DND-41 (cell line): Measurements from ENCODE around the gene G6PD.
"Not testable (repeated sequence)": the region's sequence is repeated elsewhere in the genome, so short reads cannot be mapped to it uniquely, and the experiment has no call there.

Experiments used
- ATAC-seq: fragments of 200-7000 bp; cut with Tn5 transposase; 3 replicates; pipeline ENCODE4 v1.9.1; 2021; ENCODE audit warnings: low read depth; ENCODE audit not compliant: insufficient read depth
- DNase-seq: peaks from one replicate; pipeline ENCODE4 v3.0.0-alpha.2; 2020
- H2AFZ ChIP-seq: 2 replicates; pipeline ENCODE4 v1.6.0; 2012; ENCODE audit warnings: low read depth, low read length
- H3K27ac ChIP-seq: 2 replicates; pipeline ENCODE4 v1.5.1; 2012; ENCODE audit warnings: low read length, inconsistent platforms
- H3K27me3 ChIP-seq: fragments of 200-600 bp; sonication (generic); 2 replicates; pipeline ENCODE4 v1.6.0; 2012; ENCODE audit warnings: low read length, mild to moderate bottlenecking, inconsistent platforms; ENCODE audit not compliant: insufficient read depth, poor library complexity
- H3K36me3 ChIP-seq: 2 replicates; pipeline ENCODE4 v1.5.1; 2012; ENCODE audit warnings: low read length, inconsistent platforms; ENCODE audit not compliant: insufficient read depth
- H3K4me1 ChIP-seq: 2 replicates; pipeline ENCODE4 v1.5.1; 2012; ENCODE audit warnings: mild to moderate bottlenecking, low read length; ENCODE audit not compliant: insufficient read depth
- H3K4me2 ChIP-seq: 2 replicates; pipeline ENCODE4 v1.6.0; 2012; ENCODE audit warnings: mild to moderate bottlenecking, moderate library complexity, low read length, inconsistent platforms; ENCODE audit not compliant: insufficient read depth
- H3K4me3 ChIP-seq, 2 experiments: fragments of 200-600 bp in 1 of 2; shearing (Covaris generic) in 1 of 2; 2 replicates each; pipeline ENCODE4 v1.5.1; 2012 to 2016; ENCODE audit warnings: inconsistent platforms in 2 of 2, low read length in 2 of 2, mild to moderate bottlenecking in 2 of 2, low read depth in 1 of 2, moderate library complexity in 1 of 2
- H3K79me2 ChIP-seq: 2 replicates; pipeline ENCODE4 v1.6.0; 2012; ENCODE audit warnings: low read length, inconsistent platforms; ENCODE audit not compliant: insufficient read depth
- H3K9ac ChIP-seq: 2 replicates; pipeline ENCODE4 v1.6.0; 2012; ENCODE audit warnings: low read depth, mild to moderate bottlenecking, inconsistent platforms, low read length, moderate library complexity
- H3K9me3 ChIP-seq: 2 replicates; pipeline ENCODE4 v1.5.1; 2012; ENCODE audit warnings: low read length, moderate library complexity, mild to moderate bottlenecking, inconsistent platforms; ENCODE audit not compliant: insufficient read depth, severe bottlenecking
- H4K20me1 ChIP-seq: 2 replicates; pipeline ENCODE4 v1.6.0; 2012; ENCODE audit warnings: low read length; ENCODE audit not compliant: insufficient read depth
- EZH2 ChIP-seq: IDR thresholded peaks from 3 replicates; pipeline ENCODE4 v1.6.1; 2012; ENCODE audit warnings: borderline replicate concordance, low read depth, mild to moderate bottlenecking, moderate library complexity, low read length, inconsistent platforms; ENCODE audit not compliant: severe bottlenecking
- TF ChIP-seq, protein P1 (sequence below): IDR thresholded peaks from 2 replicates; pipeline ENCODE4 v1.5.1; 2012; ENCODE audit warnings: borderline replicate concordance, low read length, moderate library complexity, mild to moderate bottlenecking; ENCODE audit not compliant: poor library complexity, severe bottlenecking; ENCODE audit errors: extremely low read depth

G6PD gene

GRCh38 chrX:154593201-154593600, 46.6 kb upstream of the G6PD start:
- H3K4me2 ChIP-seq, result no peak overlapping the region
- no peak for TF ChIP-seq EZH2
- TF ChIP-seq, protein P1, sequence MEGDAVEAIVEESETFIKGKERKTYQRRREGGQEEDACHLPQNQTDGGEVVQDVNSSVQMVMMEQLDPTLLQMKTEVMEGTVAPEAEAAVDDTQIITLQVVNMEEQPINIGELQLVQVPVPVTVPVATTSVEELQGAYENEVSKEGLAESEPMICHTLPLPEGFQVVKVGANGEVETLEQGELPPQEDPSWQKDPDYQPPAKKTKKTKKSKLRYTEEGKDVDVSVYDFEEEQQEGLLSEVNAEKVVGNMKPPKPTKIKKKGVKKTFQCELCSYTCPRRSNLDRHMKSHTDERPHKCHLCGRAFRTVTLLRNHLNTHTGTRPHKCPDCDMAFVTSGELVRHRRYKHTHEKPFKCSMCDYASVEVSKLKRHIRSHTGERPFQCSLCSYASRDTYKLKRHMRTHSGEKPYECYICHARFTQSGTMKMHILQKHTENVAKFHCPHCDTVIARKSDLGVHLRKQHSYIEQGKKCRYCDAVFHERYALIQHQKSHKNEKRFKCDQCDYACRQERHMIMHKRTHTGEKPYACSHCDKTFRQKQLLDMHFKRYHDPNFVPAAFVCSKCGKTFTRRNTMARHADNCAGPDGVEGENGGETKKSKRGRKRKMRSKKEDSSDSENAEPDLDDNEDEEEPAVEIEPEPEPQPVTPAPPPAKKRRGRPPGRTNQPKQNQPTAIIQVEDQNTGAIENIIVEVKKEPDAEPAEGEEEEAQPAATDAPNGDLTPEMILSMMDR, result no peak
- H3K4me3 ChIP-seq, result no peak overlapping the region
- no peaks in the 10 kb centered on the region for H3K27me3 ChIP-seq
- no peaks in the 10 kb centered on the region for H3K4me1 ChIP-seq
- H3K36me3 ChIP-seq, result no peaks in the 10 kb centered on the region
- H3K79me2 ChIP-seq, result no peaks in the 10 kb centered on the region
- no peak overlapping the region for H3K27ac ChIP-seq
- no peak for DNase-seq
- H3K9ac ChIP-seq, result no peak overlapping the region
- ATAC-seq, result no peak
- no peaks in the 10 kb centered on the region for H4K20me1 ChIP-seq
- no peaks in the 10 kb centered on the region for H3K9me3 ChIP-seq
- H2AFZ ChIP-seq, result no peak overlapping the region

DNA sequence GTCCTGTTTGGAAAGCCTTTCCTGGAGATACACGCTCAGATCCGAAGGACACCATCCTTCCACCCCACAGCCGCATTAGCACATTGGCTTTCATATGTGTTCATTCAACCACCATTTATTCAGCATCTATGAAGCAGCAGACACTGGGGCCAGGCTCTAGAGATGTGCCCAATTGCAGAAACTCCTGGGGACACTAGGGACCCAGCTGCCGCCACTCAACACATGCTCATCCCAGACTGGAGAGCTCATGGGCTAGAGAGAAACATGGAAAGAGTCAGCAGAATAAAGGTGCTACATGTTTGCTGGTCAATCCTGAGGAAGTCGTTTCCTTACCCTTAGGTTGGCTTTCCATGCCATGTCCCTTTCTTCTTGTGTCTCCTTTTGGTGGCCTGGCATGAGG, 45.9 kb upstream of the G6PD start:
- H3K4me2 ChIP-seq, result no peak overlapping the region
- H3K9ac ChIP-seq, result no peak overlapping the region
- no peaks in the 10 kb centered on the region for H3K4me1 ChIP-seq
- no peaks in the 10 kb centered on the region for H3K79me2 ChIP-seq
- no peaks in the 10 kb centered on the region for H3K9me3 ChIP-seq
- no peaks in the 10 kb centered on the region for H4K20me1 ChIP-seq
- no peaks in the 10 kb centered on the region for H3K27me3 ChIP-seq
- H3K27ac ChIP-seq, result no peak overlapping the region
- H2AFZ ChIP-seq, result no peak overlapping the region
- no peak overlapping the region for H3K4me3 ChIP-seq
- H3K36me3 ChIP-seq, result no peaks in the 10 kb centered on the region
- DNase-seq (no peak), ATAC-seq (no peak)
- TF ChIP-seq, protein P1, result no peak
- no peak for TF ChIP-seq EZH2

DNA sequence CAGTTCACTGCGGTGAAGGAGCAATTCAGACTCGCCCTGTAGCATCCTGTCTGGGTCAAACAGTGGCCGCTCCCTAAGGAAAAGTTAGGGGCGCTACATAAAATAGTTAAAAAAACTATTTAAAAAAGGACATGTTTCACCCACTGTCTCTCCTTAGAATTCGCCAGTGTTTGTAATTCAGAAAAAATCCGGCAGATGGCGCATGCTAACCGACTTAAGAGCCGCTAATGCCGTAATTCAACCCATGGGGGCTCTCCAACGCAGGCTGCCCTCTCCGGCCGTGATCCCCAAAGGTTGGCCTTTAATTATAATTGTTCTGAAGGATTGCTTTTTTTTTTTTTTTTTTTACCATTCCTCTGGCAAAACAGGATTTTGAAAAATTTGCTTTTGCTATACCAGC, 43.8 kb upstream of the G6PD start:
- not testable (repeated sequence) for H3K27me3 ChIP-seq, H3K4me3 ChIP-seq, H3K4me2 ChIP-seq, ATAC-seq, H3K9me3 ChIP-seq, DNase-seq, H3K79me2 ChIP-seq, H3K9ac ChIP-seq, H3K36me3 ChIP-seq, H2AFZ ChIP-seq, H3K4me1 ChIP-seq, H4K20me1 ChIP-seq, H3K27ac ChIP-seq

- H3K9me3 ChIP-seq, DNase-seq, H3K4me3 ChIP-seq, H3K4me1 ChIP-seq, H4K20me1 ChIP-seq, H2AFZ ChIP-seq, H3K36me3 ChIP-seq, H3K27ac ChIP-seq, ATAC-seq, H3K9ac ChIP-seq, H3K27me3 ChIP-seq, H3K4me2 ChIP-seq, H3K79me2 ChIP-seq: not testable (repeated sequence)
Measured at GRCh38 chrX:154584585-154585183, 38.0 kb upstream of the G6PD start, which contains the start of gene CTAG1A. Gene CTAG1A, plus strand, starts transcription at chrX:154585133. Its CDS starts 74 bp downstream, at chrX:154585207.

DNA sequence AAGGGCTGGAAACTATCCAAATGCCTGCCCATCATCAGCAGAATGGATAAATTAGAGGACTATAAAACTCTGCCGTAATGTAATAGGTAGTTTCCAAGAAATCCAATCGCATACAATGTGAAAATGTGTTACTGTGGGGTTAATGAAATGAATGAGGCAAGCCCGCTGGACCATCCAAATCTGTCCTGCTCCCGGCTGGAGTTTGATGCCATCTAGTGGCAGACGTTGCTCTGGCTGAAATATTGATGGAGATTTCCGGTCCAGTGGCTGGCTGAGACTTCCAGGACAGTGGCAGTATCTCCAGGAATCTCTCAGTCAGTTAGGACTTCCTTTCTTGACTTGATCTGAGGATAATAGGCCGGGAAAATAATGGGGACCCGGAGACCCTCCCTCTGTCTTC, 36.3 kb upstream of the G6PD start:
- ATAC-seq, result not testable (repeated sequence)

DNA sequence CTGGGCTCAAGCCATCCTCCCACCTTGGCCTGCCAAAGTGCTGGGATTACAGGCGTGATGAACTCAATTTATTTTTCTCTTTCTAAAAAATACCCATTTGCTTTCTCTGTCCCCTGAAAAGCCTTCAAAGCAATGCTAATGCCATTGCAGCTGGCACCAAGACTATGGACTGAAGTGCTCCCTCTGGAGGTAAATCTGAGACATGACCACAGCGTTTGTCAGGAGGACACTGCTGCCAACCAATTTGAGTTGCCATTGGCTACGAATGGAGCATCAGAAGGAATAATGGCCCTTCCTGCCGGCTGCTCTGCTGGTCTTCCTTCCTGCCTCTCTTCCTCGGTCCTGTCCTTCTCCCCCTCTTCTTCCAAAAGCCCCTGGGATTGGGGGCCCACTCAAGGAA, 28.4 kb upstream of the G6PD start:
- not testable (repeated sequence) for H3K4me2 ChIP-seq, H2AFZ ChIP-seq, H3K4me1 ChIP-seq, H4K20me1 ChIP-seq, H3K27ac ChIP-seq, H3K79me2 ChIP-seq, H3K36me3 ChIP-seq, H3K27me3 ChIP-seq, H3K9me3 ChIP-seq, H3K9ac ChIP-seq, H3K4me3 ChIP-seq, DNase-seq
- ATAC-seq, result peak; percentile 81

More for the DNA sequence above, 36.3 kb upstream of the G6PD start:
- not testable (repeated sequence) for H3K36me3 ChIP-seq, H3K4me2 ChIP-seq, H3K27ac ChIP-seq, H2AFZ ChIP-seq, H3K9ac ChIP-seq, H3K27me3 ChIP-seq, H4K20me1 ChIP-seq, H3K4me3 ChIP-seq, H3K79me2 ChIP-seq, H3K9me3 ChIP-seq, DNase-seq, H3K4me1 ChIP-seq

DNA sequence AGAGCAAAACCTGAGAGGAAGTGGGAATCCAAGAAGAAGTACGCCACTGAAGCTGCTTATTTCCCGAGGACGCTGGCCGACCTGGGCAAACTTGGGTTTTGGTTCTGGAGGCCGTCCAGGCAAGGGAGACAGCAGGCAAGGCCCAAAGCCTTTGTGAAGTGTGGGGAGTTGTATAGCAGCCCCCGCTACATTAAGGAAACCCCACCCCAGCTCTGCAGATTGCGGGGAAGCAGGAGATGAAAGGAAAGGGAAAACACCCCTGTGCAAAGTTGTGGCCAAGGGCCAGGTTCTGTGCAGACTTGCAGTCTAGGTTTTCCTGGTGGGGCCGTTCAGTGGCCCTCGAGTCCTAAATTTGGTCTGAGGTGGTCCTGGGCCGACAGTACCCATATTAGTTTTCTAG, 26.4 kb upstream of the G6PD start:
- not testable (repeated sequence) for H4K20me1 ChIP-seq, H3K4me3 ChIP-seq, H2AFZ ChIP-seq, H3K4me1 ChIP-seq, ATAC-seq, DNase-seq, H3K9me3 ChIP-seq, H3K4me2 ChIP-seq, H3K9ac ChIP-seq, H3K36me3 ChIP-seq, H3K79me2 ChIP-seq, H3K27me3 ChIP-seq, H3K27ac ChIP-seq
